Measurements from ENCODE around the gene B4GALNT3. TPM values are rescaled to one million over a fixed set of nuclear protein-coding genes. Genes with fewer than 3 reads are reported as not detected.

The B4GALNT3 gene
- polyA plus RNA-seq, 1 donor, result 13.8 TPM

DNA sequence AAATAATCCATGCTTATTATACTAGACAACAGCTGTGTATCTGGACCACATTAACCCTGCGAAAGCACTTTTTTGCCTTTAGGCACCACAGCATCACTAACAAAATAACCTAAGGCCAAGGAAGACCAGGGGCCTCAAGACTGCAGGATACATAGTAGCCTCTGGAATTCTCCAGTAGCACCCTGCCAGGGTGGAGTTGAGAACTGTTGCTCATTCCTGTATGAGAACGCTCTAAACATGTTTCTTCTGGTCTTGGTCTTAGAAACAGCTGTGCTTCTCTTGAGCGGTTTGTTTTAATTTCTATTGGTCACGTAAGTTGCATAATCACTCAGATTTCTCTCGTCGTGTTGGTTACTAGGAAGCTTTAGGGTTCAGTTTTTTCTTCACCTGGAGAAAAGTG lies 7.9 kb downstream of the B4GALNT3 start:
- DNase-seq (ENCODE audit: low read depth), result no peak

DNA sequence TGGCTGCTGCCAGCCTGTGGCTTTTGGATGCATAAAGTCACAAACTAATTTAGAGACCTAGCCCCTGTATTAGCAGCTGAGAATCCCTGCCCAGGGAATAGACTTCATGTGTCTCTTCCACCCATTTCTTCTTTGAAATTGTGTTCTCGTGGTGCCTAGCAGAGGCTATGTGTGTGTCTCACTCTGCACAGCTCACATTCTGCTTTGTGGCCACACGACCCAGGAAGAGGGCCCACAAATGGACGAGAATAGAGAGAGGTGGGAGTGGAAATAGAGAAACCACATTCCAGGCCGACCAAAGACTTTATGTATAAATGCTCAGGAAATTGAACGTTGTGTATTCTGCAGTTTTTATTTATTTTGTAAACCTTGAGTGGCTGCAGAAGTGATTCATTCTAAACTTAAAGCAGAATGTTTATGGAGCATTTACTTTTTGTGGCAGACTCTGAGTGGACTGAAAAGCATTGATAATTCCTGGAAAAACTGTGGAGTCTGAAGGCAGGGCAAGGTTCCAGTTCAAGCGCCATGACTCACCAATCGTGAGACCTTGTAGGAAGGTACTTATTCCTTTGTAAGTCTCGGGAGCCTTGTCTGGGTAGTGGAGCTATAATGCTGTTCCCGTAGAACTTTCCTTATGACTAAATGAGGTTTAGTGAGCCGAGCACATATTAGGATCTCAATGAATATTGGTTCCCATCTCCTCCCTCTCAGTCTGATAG lies 9.1 kb downstream of the B4GALNT3 start:
- no peak for DNase-seq (ENCODE audit: low read depth)

DNA sequence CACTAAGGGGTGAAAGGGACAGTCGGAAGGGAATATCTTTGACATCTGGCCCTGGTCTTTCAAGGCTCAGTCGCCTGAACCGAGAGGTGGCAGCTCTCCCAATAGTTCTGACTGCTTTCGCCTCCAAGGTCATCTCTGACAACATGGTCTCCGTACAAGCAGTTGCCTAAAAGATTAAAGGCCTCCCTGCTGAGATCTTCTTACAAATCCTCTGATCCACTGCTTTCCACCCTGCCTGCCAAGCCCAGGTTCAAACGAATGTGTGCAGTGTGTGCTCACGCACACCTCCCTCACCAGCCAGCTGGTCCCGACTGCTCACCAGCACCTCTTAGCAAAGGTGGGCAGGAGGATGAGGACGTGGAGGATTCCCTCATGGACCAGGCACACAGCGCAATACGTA lies 10.4 kb downstream of the B4GALNT3 start:
- no peak for DNase-seq (ENCODE audit: low read depth)

DNA sequence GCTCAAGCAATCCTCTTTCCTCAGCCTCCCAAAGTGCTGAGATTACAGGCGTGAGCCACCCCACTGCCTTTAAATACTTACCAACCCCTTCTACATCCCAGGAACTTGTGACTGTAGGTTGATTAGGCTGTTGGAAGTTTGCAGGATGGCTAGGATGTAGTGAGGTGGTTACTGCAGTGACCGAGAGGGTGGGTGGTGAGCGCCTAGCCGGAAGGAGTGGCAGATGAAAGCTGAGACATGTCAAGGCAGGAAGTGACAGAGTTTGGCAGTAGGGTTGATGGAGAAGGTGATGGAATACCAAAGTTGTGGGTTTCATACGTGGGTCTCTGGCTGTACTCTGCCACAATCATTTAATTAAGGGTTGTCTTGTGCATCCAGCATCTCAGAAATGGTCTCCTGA lies 13.5 kb downstream of the B4GALNT3 start:
- no peak for DNase-seq (ENCODE audit: low read depth)

DNA sequence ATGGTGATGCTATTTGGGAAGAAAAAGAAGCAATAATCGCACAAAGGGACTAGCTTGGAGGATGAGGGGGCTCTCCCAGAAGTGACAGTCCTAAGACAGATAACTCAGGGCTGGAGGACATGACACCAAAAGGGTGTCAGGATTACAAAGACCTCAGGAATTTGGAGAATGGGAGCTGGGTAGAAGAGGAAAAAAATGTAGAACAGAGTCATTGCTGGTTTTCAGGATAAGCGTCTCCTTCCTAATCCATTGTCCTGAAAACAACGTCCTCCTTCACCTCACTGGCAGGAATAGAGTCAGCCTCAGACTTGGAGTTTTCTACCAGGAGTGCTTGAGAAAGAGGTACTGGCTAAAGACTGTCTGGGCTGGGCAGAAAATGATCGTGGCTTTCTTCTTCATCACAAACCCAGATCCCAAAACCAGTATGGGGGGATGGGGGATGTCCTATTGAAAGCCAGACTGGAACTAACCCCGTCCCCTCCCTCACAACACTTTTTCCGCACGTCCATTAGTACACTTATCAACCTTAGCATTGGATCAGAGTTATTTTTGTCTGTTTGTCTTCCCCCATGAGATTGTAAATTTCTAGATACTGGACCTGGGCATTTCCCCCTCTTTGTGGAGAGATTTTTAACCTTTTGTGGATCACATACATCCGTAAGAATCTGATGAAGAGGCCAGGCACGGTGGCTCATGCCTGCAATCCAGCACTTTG lies 14.3 kb downstream of the B4GALNT3 start:
- no peak for DNase-seq (ENCODE audit: low read depth)

DNA sequence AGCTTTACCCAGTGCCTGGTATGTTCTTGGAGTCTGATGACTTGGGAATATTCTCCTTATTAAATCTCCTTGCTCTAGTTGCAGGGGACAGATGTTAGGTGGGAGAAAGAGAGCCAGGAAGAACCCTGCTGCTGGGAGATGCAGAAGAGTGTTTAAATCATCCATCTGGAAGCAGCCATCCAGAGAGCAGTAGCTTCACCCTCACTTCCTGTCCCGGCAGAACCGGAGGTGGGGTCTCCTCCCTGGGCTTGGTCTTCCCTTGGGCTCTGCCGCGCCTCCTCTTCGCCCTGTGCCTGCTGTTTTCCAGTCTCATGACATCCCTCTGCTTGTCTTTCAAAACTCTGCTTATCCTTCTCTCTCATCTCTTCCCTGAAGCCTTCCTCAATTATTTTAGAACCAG lies 15.5 kb downstream of the B4GALNT3 start:
- no peak for DNase-seq (ENCODE audit: low read depth)

DNA sequence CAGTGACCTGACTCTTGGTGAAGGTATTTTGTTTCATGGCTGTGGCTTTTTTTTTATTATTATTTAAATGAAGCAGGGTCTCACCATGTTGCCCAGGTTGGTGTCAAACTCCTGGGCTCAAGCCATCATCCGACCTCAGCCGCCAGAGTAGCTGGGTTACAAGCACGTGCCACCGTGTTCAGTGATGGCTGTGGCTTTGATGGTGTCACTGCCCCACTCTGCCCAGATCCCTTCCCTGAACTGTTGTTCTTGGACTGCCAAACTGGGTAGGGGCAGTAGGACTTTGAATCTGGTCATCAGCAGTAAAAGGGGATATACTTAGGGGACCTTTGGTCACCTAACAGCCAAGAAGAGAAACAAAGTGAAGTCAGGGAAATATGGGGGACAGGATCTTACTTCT lies 19.4 kb downstream of the B4GALNT3 start:
- no peak for DNase-seq (ENCODE audit: low read depth)

DNA sequence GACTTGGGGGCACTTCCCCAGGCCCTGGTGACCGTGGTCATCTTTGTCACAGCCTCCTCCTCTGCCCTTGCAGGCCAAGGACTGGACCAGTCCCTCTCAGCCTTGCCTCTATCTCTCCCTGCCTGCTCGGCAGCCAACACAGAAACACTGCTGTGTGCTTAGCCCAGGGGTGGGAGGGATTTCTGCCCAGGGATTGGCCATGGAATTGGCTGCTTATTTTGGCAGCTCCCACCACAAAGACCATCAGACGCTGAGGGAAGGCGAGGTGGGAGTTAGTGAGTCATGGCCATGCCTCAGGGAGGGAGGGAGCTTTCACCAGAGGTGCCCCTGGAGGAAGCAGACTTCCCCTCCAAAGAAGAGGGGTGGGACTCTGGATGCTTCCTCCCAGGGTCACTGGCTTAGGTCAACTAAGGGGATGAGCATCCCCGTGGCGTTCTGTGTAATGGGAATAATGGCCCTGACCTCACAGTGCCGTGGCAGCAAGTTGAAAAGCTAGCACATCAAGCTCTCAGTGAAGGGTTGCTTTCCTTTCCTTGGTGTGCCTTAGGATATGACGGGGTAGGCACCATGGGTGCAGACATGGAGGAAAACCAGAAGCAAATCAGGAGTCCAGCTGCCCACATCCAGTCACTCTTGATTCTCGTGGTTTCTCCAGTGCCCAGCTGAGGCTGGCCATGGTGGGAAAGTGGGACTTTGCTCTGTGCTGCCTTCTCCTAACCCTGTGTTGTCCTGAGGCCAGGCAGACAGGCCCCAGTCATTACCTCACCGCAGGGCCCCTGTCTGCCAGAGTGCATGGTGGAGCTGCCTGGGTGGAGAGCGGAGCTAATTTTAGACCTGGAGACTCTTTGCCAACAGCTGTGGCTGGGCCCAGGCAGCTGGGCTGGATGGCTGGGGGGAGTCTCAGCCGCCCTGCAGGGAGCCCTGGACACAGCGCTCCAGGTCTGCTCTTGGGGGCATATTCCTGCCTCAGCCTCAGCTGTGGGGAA lies 21.4 kb downstream of the B4GALNT3 start:
- no peak for DNase-seq (ENCODE audit: low read depth)

DNA sequence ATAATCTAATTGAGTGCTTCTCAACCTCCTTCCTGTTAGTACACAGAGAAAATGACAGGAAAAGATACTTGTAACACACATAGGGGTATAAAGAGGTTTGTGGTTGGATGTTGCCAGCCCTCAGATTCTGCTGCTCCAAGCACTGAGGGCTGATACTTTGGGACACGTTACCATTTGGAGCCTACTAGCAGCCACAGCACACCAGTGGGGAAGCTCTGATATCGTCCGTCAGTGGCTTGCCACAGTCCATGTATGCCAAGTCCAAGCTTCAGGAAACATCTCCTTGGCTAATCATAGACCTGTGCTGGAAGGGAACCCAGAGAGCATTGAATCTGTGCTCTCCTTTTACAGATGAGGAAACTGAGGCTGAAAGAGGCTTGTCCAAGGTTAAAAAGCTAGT lies 22.3 kb downstream of the B4GALNT3 start:
- DNase-seq (ENCODE audit: low read depth), result no peak

DNA sequence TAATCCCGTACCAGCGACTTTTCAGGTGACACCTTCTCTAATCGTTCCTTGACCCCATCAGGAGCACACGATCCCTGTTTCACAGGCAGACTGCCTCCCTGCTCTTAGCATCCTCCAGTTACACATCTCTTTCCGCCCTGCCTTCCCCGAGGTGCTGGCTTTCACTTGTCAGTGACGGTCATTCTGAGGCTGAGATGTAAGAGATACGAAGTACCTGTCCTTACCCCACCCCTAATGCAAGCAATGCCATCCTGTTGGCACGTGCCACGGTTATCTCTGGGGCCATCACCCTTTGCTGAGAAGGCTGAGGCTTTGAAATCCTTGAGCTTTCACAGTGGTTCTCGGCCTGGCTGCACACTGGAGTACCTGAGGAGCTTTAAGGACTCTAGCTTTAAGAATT lies 24.4 kb downstream of the B4GALNT3 start:
- no peak for DNase-seq (ENCODE audit: low read depth)

DNA sequence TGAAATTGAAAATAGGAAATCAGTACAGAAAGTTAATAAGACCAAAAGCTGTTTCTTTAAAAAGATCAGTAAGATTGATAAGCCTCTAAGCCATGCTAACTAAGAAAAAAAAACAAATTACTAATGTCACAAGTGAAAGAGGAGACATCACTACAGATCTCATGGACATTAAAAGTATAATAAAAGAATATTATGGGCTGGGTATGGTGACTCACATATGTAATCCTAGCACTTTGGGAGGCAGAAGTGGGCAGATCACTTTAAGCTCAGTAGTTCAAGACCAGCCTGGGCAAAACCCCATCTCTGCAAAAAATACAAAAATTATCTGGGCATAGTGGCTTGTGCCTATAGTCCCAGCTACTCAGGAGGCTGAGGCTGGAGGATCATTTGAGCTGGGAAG lies 30.5 kb downstream of the B4GALNT3 start:
- no peak for DNase-seq (ENCODE audit: low read depth)

DNA sequence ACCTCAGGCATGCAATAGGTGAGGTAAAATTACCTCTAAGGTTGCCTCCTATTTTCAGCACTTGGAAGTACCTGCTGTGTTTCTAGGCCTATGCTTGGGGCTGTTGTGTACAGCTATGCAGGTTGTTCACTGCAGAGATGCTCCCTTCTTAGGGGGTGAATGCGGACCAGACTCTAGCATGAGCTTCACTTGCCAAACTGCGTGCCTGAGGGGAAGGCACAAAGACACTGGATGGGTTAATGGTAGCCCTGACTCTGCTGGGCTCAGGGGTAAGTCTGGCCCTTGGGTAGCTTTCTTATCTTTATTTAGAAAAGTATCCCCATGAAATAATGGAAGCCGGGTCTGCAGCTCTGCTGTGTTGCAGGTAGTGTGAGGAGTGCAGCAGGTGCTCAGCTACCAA lies 35.7 kb downstream of the B4GALNT3 start:
- DNase-seq (ENCODE audit: low read depth), result no peak

DNA sequence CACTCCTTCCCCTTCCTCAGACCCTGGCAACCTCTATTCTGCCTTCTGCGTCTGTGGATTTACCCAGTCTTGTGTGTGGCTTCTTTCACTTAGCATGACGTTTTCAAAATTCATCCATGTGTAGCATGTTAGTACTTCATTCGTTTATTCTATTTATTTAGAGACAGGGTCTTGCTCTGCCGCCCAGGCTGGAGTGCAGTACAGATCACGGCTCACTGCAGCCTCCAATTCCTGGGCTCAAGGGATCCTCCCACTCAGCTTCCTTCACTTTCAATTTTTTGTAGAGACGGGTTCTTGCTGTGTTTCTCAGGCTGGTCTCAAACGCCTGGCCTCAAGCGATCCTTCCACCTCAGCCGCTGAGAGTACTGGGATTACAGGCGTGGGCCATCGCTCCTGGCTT lies 37.0 kb downstream of the B4GALNT3 start:
- no peak for DNase-seq (ENCODE audit: low read depth)

DNA sequence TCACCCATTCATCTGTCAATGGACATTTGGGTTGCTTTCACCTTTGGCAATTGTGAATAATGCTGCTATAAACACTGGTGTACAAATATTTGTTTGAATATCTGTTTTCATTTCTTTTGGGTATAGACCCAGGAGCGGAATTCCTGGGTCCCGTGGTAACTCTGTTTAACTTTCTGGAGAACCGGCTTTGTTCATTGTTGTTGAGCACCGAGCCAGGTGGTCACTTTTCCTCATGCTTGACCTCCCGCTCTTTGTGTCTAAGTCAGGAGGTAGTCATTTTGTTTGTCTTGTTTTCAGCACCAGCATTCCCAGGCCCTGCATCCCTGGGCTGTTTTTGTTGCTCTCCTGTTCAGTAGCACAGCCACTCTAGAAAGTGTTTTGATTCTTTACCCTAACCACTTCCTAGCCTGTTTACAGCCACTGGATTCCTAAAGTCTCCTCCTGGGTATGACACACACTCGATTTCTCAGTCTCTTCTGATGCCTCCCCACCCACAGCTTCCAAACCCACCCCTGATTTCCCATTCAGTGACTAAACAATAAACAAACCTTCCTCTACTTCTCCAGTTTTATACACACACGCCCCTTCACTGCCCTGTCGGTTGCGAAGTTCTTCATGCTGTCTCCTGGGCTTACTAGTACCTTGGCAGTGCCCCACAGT lies 37.9 kb downstream of the B4GALNT3 start:
- no peak for DNase-seq (ENCODE audit: low read depth)

DNA sequence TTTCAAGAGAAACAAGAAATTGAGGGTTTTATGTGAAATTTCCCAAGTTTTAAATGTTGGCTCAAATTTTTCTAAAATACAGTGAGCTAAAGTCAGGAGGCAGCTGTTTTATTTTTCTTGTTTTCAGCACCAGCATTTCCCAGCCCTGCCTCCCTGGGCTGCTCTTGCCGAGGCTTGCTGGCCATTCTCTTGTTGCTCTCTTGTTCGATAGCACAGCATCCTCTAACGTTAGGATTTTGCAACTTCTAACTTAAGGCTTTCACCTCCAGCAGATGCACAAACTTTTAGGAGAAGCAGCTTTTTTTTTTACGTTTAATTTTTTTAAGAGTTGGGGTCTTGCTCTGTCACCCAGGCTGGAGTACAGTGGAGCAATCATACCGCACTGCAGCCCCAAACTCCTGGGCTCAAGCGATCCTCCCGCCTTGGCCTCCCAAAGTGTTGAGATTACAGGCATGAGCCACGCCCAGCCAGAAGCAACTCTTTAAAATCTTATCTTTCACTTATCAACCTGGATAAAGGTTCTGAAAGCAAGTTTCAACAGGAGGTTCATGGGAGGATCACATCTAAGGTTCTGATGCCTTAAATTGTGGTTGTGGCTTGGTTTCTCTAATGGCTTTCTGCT lies 40.2 kb downstream of the B4GALNT3 start:
- no peak for DNase-seq (ENCODE audit: low read depth)

DNA sequence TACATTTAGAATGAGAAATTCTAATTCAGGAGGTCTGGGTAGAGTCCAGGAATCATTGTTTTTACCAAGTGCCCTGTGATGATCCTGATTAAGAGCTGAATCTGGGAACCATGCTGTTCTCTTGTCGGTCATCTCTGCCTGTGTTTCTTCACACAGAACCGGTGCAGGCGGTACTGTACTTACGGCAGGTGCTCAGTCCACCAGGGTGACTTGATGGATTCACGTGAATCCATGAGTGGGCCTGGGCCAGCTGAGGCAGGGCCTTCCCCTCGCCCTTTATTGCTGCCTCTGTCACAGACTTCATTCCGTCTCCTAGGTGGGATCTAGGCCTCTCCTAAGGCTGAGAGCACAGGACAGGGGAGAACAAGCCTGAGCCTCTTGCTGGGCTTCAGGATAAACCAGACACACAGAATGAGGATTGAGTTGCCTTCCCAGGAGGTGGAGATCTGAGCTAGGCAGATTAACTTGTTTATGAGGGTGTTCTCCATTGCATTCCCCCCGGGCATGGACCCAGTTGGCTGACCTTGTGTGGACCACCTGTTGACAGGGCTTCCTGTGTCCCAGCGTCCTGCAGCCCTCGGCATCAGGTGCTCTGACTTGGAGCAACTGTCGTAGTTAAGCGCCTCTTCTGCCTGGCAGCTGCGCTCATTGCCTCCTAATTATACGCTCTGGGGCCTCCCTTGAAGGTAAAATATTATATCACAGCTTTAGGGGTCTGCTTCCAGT lies 42.1 kb downstream of the B4GALNT3 start:
- DNase-seq (ENCODE audit: low read depth), result no peak

DNA sequence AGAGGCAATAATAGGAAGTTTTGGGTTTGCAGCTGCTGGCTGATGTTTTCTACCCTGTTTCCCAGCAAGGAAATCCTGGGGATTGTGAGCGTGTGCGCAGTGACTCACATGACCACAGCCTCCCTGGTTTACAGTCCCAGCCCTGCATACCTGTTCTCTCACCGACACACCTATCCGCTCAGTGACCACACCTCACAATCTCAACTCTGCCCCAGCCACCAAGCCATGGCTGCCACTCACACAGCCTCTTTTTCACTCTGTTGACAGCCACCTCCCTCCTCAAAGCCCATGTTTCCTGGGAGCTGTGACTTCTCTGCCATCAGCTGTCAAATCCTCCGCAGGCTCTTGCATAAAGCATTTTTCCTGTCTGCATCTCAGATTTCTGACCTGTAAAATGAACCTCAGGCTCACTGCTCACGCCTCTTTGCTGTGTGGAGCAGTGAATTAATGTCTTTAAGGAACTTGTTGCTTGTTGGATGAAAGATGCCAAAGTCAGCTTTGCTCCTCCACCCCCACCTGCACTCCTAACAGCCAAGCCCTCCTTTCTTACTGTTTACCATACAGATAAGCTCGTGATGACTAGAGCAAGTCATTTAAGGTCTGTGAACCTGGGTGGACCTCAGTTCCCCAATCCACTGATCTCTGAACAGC lies 43.5 kb downstream of the B4GALNT3 start:
- DNase-seq (ENCODE audit: low read depth), result no peak

DNA sequence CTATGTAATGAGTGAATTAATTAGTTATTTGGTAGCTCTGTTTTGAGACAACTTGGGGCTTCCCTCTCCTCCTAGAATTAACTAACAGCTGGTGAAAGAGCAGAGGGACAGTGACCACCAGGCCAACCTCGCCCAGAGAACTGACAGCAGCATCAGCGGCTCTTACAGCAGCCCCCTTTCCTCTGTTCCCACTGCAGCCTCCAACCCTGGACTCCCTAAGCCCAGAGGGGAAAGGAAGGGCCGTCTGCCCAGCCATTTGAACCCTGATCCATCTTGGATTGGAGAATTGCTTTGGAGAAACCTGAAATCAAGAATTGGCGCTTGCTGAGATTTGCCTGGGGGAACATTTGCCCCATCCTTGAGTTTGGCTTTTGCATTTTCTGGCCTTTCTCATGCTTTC lies 45.5 kb downstream of the B4GALNT3 start:
- no peak for DNase-seq (ENCODE audit: low read depth)

DNA sequence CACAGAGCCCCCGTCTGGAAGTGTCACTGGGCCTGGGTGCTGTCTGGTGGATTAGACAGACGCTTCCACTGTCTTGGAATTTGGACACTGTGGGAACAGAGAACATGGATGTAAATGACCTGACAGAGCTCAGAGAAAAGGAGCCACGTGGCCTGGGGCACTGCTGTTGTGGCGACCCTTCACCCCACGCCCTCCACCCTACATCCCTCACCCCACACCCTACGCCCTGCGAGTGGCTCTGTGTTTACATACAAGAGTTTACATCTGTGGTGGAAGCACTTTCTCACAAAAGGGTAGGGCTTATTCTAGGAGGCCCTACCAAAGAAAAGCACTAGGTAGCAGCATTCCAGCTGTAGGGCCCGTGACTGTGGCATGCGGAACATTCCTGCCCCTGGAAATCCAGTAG lies 47.7 kb downstream of the B4GALNT3 start:
- no peak for DNase-seq (ENCODE audit: low read depth)

DNA sequence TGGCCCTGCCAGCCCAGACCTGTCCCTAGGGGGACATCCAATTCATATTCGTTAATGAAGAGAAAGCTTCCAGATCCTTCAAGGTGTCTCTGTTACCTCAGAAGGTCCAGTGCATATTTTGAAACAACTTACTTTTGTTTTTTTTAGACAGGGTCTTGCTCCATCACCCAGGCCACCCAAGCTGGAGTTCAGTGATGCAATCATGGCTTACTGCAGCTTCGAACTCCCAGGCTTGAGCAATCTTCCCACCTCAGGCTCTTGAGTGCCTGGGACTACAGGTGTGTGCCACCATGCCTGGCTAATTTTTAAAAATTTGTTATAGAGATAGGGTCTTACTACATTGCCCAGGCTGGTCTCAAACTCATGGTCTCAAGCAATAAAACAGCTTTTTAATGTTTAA lies 48.4 kb downstream of the B4GALNT3 start:
- no peak for DNase-seq (ENCODE audit: low read depth)

Data from forelimb muscle (tissue), 1 donor.